ENCODE results near the gene ZDHHC18. TPM values are rescaled to one million over a fixed set of nuclear protein-coding genes. Genes with fewer than 3 reads are reported as not detected.

Gene ZDHHC18
- total and polyA plus RNA-seq, 2 of the 8 experiments (the other 6 are each of a cell fraction or from before 2014, with no cell fraction given), result 29.7 to 49.8 TPM

DNA sequence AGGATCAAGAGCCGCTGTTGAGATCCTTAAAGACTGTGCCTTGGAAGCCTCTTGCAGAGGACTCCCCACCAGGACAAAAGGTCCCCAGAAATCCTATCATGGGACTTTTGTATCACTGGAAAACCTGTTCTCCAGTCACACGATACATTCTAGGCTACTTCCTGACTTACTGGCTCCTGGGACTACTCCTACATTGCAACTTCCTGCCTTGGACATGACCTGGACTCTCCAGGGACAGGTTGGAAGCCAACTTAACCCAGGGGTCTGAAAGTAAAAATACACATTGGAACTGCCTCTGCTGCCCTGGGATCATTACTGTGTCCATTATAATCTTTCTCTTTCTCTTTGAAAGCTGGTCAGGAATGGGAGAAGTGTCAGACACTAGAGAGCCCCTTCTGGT is 28.9 kb upstream of the ZDHHC18 start:
- Histone ChIP-seq H3K36me3 (ENCODE audit: control insufficient read depth in 2 of 4, insufficient read depth in 4 of 4, low read length in 3 of 4) (peaks cover 0 to 8% (median 6%) of the 10 kb centered on the region in 4 experiments; a peak in 6 of 8 replicates), H4K5ac (ENCODE audit: insufficient read length, low read depth, low read length) (no peak overlapping the region), H3K4me2 (ENCODE audit: insufficient read depth in 1 of 2, low read depth in 2 of 2, low read length in 2 of 2) (no peak overlapping the region), H3K27ac (ENCODE audit: low read depth, low read length) (no peak overlapping the region), H3K4ac (replicated peaks; ENCODE audit: insufficient read length, low read depth, low read length) (no peak overlapping the region), H3K79me2 (ENCODE audit: control insufficient read depth in 1 of 2, insufficient read depth in 2 of 2, low read length in 2 of 2) (no peaks in the 10 kb centered on the region), H2BK120ac (replicated peaks; ENCODE audit: low read depth, low read length) (no peak overlapping the region), H2BK12ac (ENCODE audit: low read depth, low read length) (no peak overlapping the region), H2AK5ac (ENCODE audit: low read depth, low read length) (no peak overlapping the region), H3K23me2 (ENCODE audit: low read depth, low read length) (no peaks in the 10 kb centered on the region), H3K27me3 (replicated peaks in 1 of 4; ENCODE audit: control insufficient read depth in 3 of 4, extremely low read depth in 1 of 4, insufficient read depth in 3 of 4, low read length in 3 of 4) (no peaks in the 10 kb centered on the region), H3K9ac (replicated peaks in 1 of 4; ENCODE audit: extremely low read depth in 1 of 4, low read depth in 3 of 4, low read length in 3 of 4) (no peak overlapping the region), H3K9me3 (ENCODE audit: insufficient read depth in 2 of 2, low read depth in 1 of 2, low read length in 1 of 2) (no peaks in the 10 kb centered on the region; a peak in 1 of 4 replicates), H4K8ac (ENCODE audit: extremely low read depth, insufficient read depth, low read length) (no peak overlapping the region), H3K23ac (ENCODE audit: insufficient read length) (no peak overlapping the region), H2AFZ (ENCODE audit: low read length) (no peak overlapping the region), H3K18ac (ENCODE audit: extremely low read depth, low read length) (no peak overlapping the region), H3K79me1 (ENCODE audit: low read depth, low read length) (no peaks in the 10 kb centered on the region), H3K4me1 (replicated peaks in 1 of 4; ENCODE audit: control insufficient read depth in 3 of 4, insufficient read depth in 4 of 4, low read length in 3 of 4) (peaks cover 3 to 12% (median 5%) of the 10 kb centered on the region in 4 experiments; a peak in 4 of 7 replicates), H3K56ac (replicated peaks; ENCODE audit: insufficient read length, low read depth, low read length) (no peak overlapping the region), H4K91ac (replicated peaks; ENCODE audit: insufficient read length, low read length) (no peak overlapping the region), H3K14ac (ENCODE audit: insufficient read length) (no peak overlapping the region), H2BK20ac (ENCODE audit: low read length) (no peak overlapping the region), H2BK15ac (ENCODE audit: low read length) (no peak overlapping the region), H4K20me1 (replicated peaks in 1 of 2; ENCODE audit: control insufficient read depth in 1 of 2, insufficient read depth in 2 of 2, low read length in 2 of 2) (peaks cover 0 to 2% of the 10 kb centered on the region in 2 experiments), H2BK5ac (ENCODE audit: low read depth, low read length) (no peak overlapping the region), H3K4me3 (ENCODE audit: extremely low read depth in 1 of 4, insufficient read depth in 2 of 4, low read depth in 3 of 4, low read length in 4 of 4) (no peak overlapping the region)
- WGBS, 2 experiments (ENCODE audit: extremely low coverage in 1 of 2, insufficient coverage in 1 of 2, insufficient read length in 1 of 2, insufficient replicate concordance in 2 of 2, low coverage in 1 of 2, low lambda C conversion rate in 2 of 2, missing lambda C conversion rate in 1 of 2), result 91% methylated on average over 2 of the region's 2 CpGs; no CpG with 5 or more reads in 1 of the 2 experiments
- ChIA-PET POLR2A (ENCODE audit: partially characterized antibody) (interaction anchor here (1.0 kb wide), 1 partner anchor 10 kb away, joined by 4 read pairs; the partner anchor contains the start of gene PIGV), CTCF (ENCODE audit: partially characterized antibody) (interaction anchor here (0.9 to 7.0 kb wide), 7 partner anchors 9 to 202 kb away, joined by 3 to 61 read pairs (median 3); partner anchors contain the start of gene PIGV)
- FAIRE-seq (no peak), DNase-seq (ENCODE audit: low read depth in 1 of 2, low spot score in 2 of 2) (no peak)
- TF ChIP-seq EP300 (IDR thresholded peaks at IDR 0.05; ENCODE audit: borderline replicate concordance in 1 of 2, low read depth in 2 of 2, low read length in 2 of 2), result no peak
- no peak for TF ChIP-seq TEAD4 (IDR thresholded peaks at IDR 0.05; ENCODE audit: low read depth, low read length)
- TF ChIP-seq SP4 (IDR thresholded peaks at IDR 0.05; ENCODE audit: low read length), result no peak
- TF ChIP-seq SAP30 (IDR thresholded peaks at IDR 0.05; ENCODE audit: insufficient read depth, insufficient replicate concordance, low read length), result no peak

Measured in H1 (cell line).